NCI-H128 (cell line): Measurements from ENCODE around the gene UBTFL1.
"Not testable (repeated sequence)": the region's sequence is repeated elsewhere in the genome, so short reads cannot be mapped to it uniquely, and the experiment has no call there.

Experiments used
- DNase-seq: peaks from one replicate; lab custom pipeline; 2025; ENCODE audit not compliant: unreplicated experiment; lab: John Stamatoyannopoulos, UW

UBTFL1 gene, protein sequence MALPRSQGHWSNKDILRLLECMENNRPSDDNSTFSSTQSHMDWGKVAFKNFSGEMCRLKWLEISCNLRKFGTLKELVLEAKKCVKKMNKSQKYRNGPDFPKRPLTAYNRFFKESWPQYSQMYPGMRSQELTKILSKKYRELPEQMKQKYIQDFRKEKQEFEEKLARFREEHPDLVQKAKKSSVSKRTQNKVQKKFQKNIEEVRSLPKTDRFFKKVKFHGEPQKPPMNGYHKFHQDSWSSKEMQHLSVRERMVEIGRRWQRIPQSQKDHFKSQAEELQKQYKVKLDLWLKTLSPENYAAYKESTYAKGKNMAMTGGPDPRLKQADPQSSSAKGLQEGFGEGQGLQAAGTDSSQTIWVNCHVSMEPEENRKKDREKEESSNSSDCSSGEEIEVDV

GRCh38 chr11:90085650-90086049 lies at the start of gene UBTFL1:
UBTFL1 (plus strand) TSS chr11:90085950; CDS start chr11:90085950, 0 bp downstream.
- not testable (repeated sequence) for DNase-seq

GRCh38 chr11:90051591-90052209 lies 34.0 kb upstream of the UBTFL1 start:
- DNase-seq, result not testable (repeated sequence)

DNA sequence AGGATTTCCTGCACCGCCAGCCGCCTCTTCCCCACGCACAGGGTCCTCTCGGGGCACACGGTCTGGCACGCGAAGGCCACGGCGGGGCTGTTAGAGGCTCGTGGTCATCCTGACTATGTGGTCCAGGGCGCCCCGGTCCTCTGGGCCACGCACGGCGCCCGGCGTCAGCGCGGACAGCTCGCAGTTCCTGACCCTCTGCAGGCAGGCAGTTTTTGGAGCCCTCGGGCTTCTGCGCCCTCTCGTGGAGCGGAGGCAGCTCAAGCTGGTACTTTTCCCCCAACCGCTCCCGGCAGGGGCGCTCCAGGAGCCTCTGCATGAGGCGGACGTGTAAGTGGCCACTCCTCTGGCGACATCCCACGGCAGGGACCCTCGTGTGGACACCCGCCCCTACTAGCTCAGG lies 33.4 kb upstream of the UBTFL1 start:
- not testable (repeated sequence) for DNase-seq

- not testable (repeated sequence) for DNase-seq
These were observed 32.2 kb upstream of the UBTFL1 start for GRCh38 chr11:90053545-90053944.

- DNase-seq, result not testable (repeated sequence)
These were observed 3.0 kb downstream of the UBTFL1 start for GRCh38 chr11:90088731-90089130.

GRCh38 chr11:90095230-90095924 lies 9.6 kb downstream of the UBTFL1 start:
- not testable (repeated sequence) for DNase-seq

- DNase-seq, result not testable (repeated sequence)
These were observed 12.5 kb downstream of the UBTFL1 start for GRCh38 chr11:90098261-90098660.

GRCh38 chr11:90100431-90100830 lies 14.7 kb downstream of the UBTFL1 start:
- no peak for DNase-seq

DNA sequence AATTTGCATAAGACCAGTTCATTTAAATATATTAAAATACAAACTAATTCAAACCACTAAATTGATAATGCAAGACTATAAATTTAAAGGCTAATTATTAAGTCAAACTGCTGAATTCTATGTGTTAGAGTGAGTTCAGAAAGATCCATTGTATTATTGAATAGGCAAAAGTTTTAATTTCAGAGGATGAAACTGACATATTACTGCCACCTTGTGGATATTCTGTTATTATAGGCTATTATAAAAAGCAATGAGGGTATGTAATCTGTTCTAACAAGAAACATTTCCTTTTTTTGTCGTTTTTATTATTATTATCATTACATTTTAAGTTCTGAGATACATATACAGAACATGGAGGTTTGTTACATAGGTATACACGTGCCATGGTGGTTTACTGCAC lies 27.8 kb downstream of the UBTFL1 start:
- DNase-seq, result no peak

GRCh38 chr11:90120191-90120590 lies 34.4 kb downstream of the UBTFL1 start:
- DNase-seq, result no peak

DNA sequence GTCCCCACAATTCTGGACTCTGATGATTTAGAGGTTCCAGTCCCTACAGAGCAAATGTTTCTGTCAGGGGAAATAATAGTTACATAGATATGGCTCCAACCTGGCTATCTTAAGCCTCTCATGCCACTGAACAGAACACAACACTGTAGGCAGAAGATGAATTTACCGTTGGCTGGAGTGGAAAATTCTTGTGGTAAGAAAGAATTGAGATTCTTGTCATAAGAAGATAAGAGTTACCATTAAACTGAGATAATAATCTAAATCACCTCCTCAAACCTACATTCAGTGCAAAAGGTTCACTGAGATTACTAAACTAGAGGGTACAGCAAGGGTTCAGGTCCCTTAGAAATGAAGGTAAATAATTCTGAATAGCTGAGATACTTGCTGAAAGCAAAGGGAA lies 38.6 kb downstream of the UBTFL1 start:
- DNase-seq, result no peak

DNA sequence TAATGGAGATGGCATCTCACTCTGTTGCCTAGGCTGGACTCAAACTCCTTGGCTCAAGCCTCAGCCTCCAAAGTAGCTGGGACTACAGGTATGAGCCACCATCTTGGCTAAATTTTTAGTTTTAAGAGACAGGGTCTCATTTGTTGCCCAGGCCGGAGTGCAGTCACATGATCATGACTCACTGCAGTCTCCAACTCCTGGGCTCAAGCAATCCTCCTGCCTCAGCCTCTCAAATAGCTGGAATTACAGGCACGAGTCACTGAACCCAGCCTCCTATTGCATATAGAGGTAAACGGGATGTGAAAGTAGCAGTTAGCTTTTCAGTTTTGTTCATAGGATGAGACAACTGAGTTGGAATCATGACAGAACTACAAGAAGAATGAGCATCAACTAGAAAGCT lies 39.2 kb downstream of the UBTFL1 start:
- DNase-seq, result no peak

GRCh38 chr11:90133560-90134477 lies 48.1 kb downstream of the UBTFL1 start:
- no peak for DNase-seq

DNA sequence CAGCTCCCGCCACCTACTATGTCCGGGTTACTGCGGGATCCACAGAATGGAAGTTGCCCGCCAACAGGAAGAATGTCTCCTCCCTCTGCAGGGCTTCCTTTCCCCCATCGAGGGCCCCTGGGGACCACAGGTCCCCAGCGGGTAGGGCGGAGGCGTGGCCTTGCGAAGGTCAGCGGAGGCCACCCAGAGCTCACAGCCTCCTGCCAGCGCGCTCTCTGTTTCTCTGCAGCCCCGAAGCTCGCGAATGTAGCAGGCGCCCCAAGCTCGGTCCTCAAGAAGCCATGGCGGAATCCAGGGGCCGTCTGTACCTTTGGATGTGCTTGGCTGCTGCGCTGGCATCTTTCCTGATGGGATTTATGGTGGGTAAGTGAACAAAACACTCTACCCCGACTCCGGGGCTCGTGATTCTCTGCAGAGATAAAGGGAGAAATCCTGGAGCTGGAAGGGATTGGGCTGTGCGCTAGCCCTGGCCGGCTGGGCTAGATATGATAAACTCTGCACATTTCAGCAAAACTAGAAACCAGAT lies 48.8 kb downstream of the UBTFL1 start, which contains the start of gene NAALAD2:
Gene NAALAD2 (plus strand): TSS at position 186 of the 526 bp plus-strand sequence. CDS start 96 bp downstream, at position 282.
- no peak for DNase-seq

GRCh38 chr11:90135016-90135415 lies 49.3 kb downstream of the UBTFL1 start:
- no peak for DNase-seq
